ENCODE results near the gene IL36A. TPM values are rescaled to one million over a fixed set of nuclear protein-coding genes. Genes with fewer than 3 reads are reported as not detected.

The IL36A gene
- total and polyA plus RNA-seq, 9 of the 15 experiments (the other 6 are each of a cell fraction or from before 2014, with no cell fraction given) = not detected

DNA sequence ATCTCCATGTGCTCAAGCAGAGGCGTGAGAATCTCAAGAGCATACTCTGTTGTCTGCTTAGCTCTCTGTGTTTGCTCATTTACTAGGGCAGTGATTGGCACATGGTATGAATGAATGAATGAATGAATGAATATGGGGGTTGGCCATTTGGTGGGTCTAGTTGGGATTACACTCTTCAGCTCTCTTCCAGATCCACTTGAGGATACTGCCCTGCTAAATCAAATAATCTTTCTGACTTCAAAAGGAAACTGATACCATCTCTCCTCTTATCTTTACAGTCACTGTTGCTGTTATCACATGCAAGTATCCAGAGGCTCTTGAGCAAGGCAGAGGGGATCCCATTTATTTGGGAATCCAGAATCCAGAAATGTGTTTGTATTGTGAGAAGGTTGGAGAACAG, 25.5 kb upstream of the IL36A start:
- no peak overlapping the region for H3K9ac ChIP-seq (ENCODE audit: insufficient read depth in 1 of 2, low read depth in 2 of 2, low read length in 2 of 2)
- no peaks in the 10 kb centered on the region for H3K79me2 ChIP-seq (ENCODE audit: control insufficient read depth, insufficient read depth, low read length)
- no peaks in the 10 kb centered on the region for H4K20me1 ChIP-seq (replicated peaks; ENCODE audit: control insufficient read depth, insufficient read depth, low read length)
- H3K4me2 ChIP-seq (ENCODE audit: insufficient read depth, low read length) = no peak overlapping the region
- 9% methylated on average over 1 of the region's 1 CpG for WGBS (ENCODE audit: insufficient coverage, low coverage, missing lambda C conversion rate)
- H3K36me3 ChIP-seq (ENCODE audit: control insufficient read depth, insufficient read depth, low read length) = no peaks in the 10 kb centered on the region
- ChIA-PET CTCF (ENCODE audit: low intra/inter-chr PET ratio) (no interaction called here), POLR2A (interaction anchor here (1.0 to 1.4 kb wide), 3 partner anchors 10 to 100 kb away, joined by 3 to 5 read pairs (median 3); no protein-coding TSS in a partner anchor)
- no peak for FAIRE-seq
- no peak overlapping the region for H3K4me3 ChIP-seq
- no peak overlapping the region for H3K27ac ChIP-seq (ENCODE audit: extremely low read depth, low read depth, low read length)
- no peak overlapping the region for H2AFZ ChIP-seq (ENCODE audit: low read depth, low read length)
- no peak for ATAC-seq
- peak; percentile 84 for TF ChIP-seq ZNF24 (IDR thresholded peaks at IDR 0.05)
- no peak for TF ChIP-seq RERE (CRISPR knock-in tag; IDR thresholded peaks at IDR 0.05; ENCODE audit: borderline replicate concordance)
- no peak for TF ChIP-seq ZC3H4 (CRISPR knock-in tag; IDR thresholded peaks at IDR 0.05; ENCODE audit: borderline replicate concordance)
- TF ChIP-seq EGR1 (conservative IDR thresholded peaks at IDR 0.05) = no peak
- TF ChIP-seq SP1 (CRISPR knock-in tag; IDR thresholded peaks at IDR 0.05) = no peak
- no peak for TF ChIP-seq YBX1 (IDR thresholded peaks at IDR 0.05)
- TF ChIP-seq MIER1 (IDR thresholded peaks at IDR 0.05; ENCODE audit: low read depth) = no peak
- TF ChIP-seq CLOCK (CRISPR knock-in tag; IDR thresholded peaks at IDR 0.05; ENCODE audit: borderline replicate concordance) = no peak
- H3K9me1 ChIP-seq (ENCODE audit: control insufficient read depth, insufficient read depth, low read length) = no peaks in the 10 kb centered on the region
- in situ Hi-C loops (cut with MboI) (no loop called here), intact Hi-C loops (cut with micrococcal nuclease) (no loop called here)
- no TSS peak for BruUV-seq (replicated peaks)
- DNase-seq (ENCODE audit: extremely low read depth in 1 of 4, low spot score in 3 of 4) = no peak
- no peaks in the 10 kb centered on the region for H3K9me3 ChIP-seq (replicated peaks; ENCODE audit: control insufficient read depth, insufficient read depth, low read depth, low read length)
- H3K27me3 ChIP-seq (ENCODE audit: control insufficient read depth in 2 of 2, insufficient read depth in 2 of 2, low read length in 2 of 2) = peaks cover 16 to 34% of the 10 kb centered on the region in 2 experiments; a peak in 4 of 5 replicates
- no peaks in the 10 kb centered on the region for H3K4me1 ChIP-seq (replicated peaks in 1 of 2; ENCODE audit: control insufficient read depth in 2 of 2, insufficient read depth in 2 of 2, low read length in 2 of 2)
